ENCODE measurements around the gene PIGX.

DNA sequence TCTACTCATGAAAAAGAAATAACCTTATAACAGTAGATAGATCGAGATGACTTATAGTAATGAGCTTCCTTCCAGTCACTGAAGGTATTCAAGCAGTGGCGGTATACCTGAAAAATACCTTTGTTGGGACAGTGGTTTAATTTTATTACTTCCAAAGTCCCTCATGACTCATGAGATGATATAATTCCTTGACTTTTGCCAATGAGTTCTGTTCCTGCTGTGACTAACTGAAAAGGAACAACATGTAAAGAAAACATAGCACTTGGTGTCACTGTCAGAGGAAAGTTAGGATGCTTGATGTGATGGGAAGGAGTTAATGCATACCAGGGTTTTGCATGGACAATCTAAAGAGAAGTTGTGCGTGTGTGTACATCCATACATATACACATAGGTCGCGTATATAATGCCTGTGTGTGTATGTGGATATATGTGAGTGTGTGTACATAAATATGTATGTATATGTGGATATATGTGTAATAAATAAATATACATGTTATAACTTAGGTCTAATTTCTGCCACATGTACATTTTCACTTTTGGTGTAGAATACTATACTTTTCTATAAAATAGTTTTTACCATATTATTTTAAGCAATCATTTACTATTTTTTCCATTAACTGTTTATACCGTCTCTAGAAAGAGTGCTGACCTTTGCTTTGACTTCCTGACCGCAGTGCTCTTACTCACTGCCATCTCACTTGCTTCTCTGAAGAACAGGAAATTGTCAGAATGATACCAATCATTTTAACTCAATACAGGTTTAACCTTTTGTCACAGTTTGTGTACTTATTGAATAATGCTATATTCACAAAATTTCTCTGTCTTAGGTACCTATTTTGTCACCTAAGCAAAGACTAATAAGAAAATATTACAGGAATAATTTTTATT is 14.9 kb downstream of the PIGX start:
- TF ChIP-seq, protein P1, sequence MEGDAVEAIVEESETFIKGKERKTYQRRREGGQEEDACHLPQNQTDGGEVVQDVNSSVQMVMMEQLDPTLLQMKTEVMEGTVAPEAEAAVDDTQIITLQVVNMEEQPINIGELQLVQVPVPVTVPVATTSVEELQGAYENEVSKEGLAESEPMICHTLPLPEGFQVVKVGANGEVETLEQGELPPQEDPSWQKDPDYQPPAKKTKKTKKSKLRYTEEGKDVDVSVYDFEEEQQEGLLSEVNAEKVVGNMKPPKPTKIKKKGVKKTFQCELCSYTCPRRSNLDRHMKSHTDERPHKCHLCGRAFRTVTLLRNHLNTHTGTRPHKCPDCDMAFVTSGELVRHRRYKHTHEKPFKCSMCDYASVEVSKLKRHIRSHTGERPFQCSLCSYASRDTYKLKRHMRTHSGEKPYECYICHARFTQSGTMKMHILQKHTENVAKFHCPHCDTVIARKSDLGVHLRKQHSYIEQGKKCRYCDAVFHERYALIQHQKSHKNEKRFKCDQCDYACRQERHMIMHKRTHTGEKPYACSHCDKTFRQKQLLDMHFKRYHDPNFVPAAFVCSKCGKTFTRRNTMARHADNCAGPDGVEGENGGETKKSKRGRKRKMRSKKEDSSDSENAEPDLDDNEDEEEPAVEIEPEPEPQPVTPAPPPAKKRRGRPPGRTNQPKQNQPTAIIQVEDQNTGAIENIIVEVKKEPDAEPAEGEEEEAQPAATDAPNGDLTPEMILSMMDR (IDR thresholded peaks at IDR 0.05; ENCODE audit: poor library complexity, severe bottlenecking), result no peak
- TF ChIP-seq POLR2AphosphoS5 (IDR thresholded peaks at IDR 0.05) (no peak), EP300 (conservative IDR thresholded peaks at IDR 0.05; ENCODE audit: poor library complexity, severe bottlenecking) (no peak), RAD21 (conservative IDR thresholded peaks at IDR 0.05) (no peak), TAF1 (IDR thresholded peaks at IDR 0.05; ENCODE audit: low read depth) (no peak)
- TF ChIP-seq, protein P2, sequence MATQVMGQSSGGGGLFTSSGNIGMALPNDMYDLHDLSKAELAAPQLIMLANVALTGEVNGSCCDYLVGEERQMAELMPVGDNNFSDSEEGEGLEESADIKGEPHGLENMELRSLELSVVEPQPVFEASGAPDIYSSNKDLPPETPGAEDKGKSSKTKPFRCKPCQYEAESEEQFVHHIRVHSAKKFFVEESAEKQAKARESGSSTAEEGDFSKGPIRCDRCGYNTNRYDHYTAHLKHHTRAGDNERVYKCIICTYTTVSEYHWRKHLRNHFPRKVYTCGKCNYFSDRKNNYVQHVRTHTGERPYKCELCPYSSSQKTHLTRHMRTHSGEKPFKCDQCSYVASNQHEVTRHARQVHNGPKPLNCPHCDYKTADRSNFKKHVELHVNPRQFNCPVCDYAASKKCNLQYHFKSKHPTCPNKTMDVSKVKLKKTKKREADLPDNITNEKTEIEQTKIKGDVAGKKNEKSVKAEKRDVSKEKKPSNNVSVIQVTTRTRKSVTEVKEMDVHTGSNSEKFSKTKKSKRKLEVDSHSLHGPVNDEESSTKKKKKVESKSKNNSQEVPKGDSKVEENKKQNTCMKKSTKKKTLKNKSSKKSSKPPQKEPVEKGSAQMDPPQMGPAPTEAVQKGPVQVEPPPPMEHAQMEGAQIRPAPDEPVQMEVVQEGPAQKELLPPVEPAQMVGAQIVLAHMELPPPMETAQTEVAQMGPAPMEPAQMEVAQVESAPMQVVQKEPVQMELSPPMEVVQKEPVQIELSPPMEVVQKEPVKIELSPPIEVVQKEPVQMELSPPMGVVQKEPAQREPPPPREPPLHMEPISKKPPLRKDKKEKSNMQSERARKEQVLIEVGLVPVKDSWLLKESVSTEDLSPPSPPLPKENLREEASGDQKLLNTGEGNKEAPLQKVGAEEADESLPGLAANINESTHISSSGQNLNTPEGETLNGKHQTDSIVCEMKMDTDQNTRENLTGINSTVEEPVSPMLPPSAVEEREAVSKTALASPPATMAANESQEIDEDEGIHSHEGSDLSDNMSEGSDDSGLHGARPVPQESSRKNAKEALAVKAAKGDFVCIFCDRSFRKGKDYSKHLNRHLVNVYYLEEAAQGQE (IDR thresholded peaks at IDR 0.05; ENCODE audit: borderline replicate concordance), result no peak

All from neural cell (in vitro differentiated cells).